IPS-18a (cell line): Measurements from ENCODE around the gene CNGA3.
"Not testable (repeated sequence)": the region's sequence is repeated elsewhere in the genome, so short reads cannot be mapped to it uniquely, and the experiment has no call there.

ENCODE experiments used
- H3K27ac ChIP-seq: one replicate; pipeline ENCODE4 v1.5.1; 2013; ENCODE audit warnings: low read length
- H3K27me3 ChIP-seq: one replicate; pipeline ENCODE4 v1.6.1; 2013; ENCODE audit warnings: mild to moderate bottlenecking, low read length; ENCODE audit not compliant: control insufficient read depth, insufficient read depth
- H3K36me3 ChIP-seq: one replicate; pipeline ENCODE4 v1.6.1; 2013; ENCODE audit warnings: low read depth, low read length; ENCODE audit not compliant: control insufficient read depth
- H3K4me1 ChIP-seq: one replicate; pipeline ENCODE4 v1.6.1; 2013; ENCODE audit warnings: low read depth, low read length; ENCODE audit not compliant: control insufficient read depth
- H3K4me3 ChIP-seq: one replicate; pipeline ENCODE4 v1.5.1; 2013; ENCODE audit warnings: low read length
- H3K9ac ChIP-seq: one replicate; pipeline ENCODE4 v1.6.1; 2013; ENCODE audit warnings: mild to moderate bottlenecking, low read length, moderate library complexity
- H3K9me3 ChIP-seq: one replicate; pipeline ENCODE4 v1.6.1; 2013; ENCODE audit warnings: low read depth, low read length; ENCODE audit not compliant: control insufficient read depth

CNGA3 gene

DNA sequence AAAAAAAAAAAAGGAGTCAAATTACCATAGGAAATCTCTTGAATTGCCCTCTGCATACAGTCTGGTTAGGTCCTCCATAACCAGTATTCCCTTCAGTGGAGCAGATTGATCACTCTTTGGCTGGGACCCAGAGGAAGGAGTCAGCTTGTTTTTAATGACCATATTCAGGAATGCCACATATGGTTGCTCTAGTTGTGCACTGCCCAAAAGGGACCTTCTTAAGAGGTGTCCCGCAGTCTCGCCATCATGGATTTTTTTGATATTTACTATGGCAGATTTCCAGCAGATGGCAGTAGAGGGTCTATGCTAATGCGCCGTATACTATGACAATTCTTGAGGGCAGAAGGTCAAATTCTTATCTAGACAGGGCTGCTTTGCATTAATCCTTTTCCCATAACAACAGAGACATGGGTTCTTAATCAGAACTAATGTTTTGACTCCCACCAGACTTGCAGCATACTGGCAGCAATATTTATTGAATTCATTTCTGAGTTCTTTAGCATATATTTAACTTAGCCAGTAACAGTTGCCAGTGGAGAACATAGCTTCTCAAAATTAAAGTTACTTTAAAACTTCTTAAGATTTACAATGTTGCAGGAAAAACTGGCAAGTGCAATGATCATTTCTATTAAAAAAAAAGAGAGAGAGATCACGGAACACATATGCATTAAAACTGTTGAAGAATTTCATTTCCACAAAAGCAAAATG is 66.6 kb downstream of the CNGA3 start:
- Histone ChIP-seq H3K4me3 (no peak overlapping the region), H3K4me1 (peaks cover 7% of the 10 kb centered on the region), H3K27me3 (no peaks in the 10 kb centered on the region), H3K27ac (no peak overlapping the region), H3K36me3 (no peaks in the 10 kb centered on the region), H3K9me3 (peaks cover 4% of the 10 kb centered on the region), H3K9ac (no peak overlapping the region)

DNA sequence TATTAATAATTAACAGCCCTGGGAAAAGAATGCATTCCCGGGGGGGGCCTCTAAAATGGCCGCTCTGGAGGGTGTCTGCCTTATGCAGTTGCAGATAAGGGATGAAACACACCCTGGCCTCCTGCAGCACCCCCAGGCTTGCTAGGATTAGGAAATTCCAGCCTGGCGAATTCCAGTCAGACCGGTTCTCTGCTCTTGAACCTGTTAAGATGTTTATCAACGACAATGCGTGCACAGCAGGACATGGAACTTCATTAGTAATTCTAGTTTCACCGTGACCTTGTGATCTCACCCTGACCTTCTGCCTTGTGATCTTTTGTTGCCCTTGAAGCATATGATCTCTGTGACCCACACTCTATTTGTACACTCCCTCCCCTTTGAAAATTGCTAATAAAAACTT is 68.0 kb downstream of the CNGA3 start:
- H3K9ac ChIP-seq, H3K9me3 ChIP-seq, H3K36me3 ChIP-seq, H3K4me3 ChIP-seq, H3K4me1 ChIP-seq, H3K27me3 ChIP-seq, H3K27ac ChIP-seq: not testable (repeated sequence)

DNA sequence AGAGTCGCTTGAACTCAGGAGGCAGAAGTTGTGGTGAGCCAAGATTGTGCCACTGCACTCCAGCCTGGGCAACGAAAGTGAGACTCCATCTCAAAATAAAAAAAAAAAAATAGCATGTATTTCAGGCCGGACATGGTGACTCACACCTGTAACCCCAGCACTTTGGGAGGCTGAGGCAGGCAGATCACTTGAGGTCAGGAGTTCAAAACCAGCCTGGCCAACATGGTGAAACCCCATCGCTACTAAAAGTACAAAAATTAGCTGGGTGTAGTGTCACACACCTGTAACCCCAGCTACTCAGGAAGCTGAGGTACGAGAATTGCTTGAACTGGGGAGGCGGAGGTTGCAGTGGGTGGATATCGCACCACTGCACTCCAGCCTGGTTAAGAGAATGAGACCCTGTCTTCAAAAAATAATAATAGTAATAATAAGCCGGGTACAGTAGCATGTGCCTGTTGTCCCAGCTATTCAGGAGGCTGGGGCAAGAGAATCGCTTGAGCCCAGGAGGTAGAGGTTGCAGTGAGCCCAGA is 69.5 kb downstream of the CNGA3 start:
- H3K4me3 ChIP-seq, H3K9ac ChIP-seq, H3K4me1 ChIP-seq, H3K36me3 ChIP-seq, H3K9me3 ChIP-seq, H3K27me3 ChIP-seq, H3K27ac ChIP-seq: not testable (repeated sequence)

DNA sequence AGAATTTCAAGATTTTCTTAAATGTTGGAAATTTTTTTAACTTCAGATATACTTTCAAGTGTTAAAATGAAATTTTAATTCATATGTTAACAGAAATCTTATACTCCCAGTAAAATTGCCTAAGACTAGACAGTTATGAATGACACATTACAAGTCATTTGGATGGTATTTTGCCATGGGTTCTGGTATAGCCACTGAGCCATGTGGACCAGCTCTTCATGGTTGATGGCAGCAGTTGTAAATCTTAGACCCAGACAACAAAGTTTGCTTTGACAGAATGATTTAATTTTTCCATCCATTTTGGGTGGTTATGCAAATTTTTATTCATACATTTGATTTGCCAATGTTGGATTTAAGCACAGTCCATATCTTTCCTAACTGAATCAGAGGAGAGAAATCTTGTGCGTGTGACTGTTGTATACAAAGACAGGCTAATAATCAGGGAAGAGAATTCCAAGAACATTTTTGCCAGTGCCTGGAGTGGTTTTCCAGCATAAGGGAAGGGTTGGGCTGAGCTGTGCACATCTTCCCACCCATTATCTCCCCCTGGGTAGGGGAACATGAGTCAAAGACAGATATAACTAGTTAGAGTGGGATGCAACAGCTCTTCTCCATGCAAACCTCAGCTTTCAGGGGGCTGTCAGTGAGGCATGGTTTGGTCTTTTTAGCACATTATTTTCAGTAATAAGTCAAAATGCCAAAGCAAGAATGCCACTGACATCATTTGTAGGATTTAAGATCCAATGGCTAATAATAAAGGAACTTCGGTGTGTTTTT is 70.3 kb downstream of the CNGA3 start:
- Histone ChIP-seq H3K27me3 (no peaks in the 10 kb centered on the region), H3K27ac (no peak overlapping the region), H3K4me1 (no peaks in the 10 kb centered on the region), H3K36me3 (no peaks in the 10 kb centered on the region), H3K9me3 (peaks cover 4% of the 10 kb centered on the region), H3K9ac (no peak overlapping the region), H3K4me3 (no peak overlapping the region)

DNA sequence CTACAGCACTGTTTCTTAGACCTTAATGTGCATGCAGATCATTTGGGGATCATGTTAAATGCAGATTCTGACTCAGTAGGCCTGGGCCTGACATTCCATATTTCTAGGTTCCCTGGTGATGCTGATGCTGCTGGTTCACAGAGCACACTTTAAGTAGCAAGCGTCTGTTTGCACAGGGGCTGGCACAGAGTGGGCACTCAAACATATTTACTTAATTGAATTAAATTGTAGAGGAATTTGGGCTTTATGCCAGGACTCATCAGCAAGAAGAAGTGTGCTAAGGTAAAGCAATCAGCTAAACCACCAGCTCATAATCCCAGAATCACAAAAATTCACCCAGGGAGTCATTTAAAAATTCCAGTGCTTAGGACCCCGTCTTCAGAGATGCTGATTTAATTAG is 73.3 kb downstream of the CNGA3 start:
- Histone ChIP-seq H3K9ac (no peak overlapping the region), H3K27me3 (no peaks in the 10 kb centered on the region), H3K4me3 (no peak overlapping the region), H3K27ac (no peak overlapping the region), H3K9me3 (peaks cover 9% of the 10 kb centered on the region), H3K4me1 (no peaks in the 10 kb centered on the region), H3K36me3 (no peaks in the 10 kb centered on the region)

DNA sequence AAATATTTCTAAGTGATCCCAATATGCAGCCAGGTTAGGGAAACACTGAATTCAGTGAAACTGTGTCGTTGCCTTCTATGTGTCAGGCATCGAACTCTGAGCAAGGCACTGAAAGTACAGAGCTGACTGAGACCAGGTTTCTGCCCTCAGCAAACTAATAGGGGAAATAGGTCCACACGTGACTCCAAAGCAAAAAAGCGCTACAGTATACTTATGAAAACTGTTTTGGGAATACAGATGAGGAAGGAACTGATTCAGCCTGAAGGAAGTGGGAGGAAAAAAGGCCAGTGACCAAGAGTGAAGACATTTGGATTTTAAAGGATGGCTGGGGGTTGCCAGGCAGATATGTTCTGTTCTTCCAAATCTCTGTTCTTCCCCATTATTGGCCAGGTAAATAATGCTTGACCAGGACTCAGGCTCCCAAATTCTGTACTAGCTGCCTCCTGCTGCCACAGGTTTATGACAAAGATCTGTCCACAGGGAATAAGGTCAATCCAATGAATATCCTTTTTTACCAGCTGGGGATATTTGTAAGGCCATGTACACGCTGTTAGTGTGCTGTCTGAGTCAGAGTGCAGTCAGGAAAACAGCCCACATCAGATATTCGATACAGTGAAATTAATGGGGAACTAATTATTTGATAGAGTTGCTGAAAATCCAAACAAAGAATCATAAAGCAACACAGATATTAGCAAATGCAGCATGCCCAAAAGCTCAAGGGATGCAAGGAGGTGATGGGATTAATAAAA is 73.9 kb downstream of the CNGA3 start:
- peaks cover 5% of the 10 kb centered on the region for H3K9me3 ChIP-seq
- H3K27ac ChIP-seq, result no peak overlapping the region
- H3K4me1 ChIP-seq, result no peaks in the 10 kb centered on the region
- no peaks in the 10 kb centered on the region for H3K36me3 ChIP-seq
- no peaks in the 10 kb centered on the region for H3K27me3 ChIP-seq
- no peak overlapping the region for H3K4me3 ChIP-seq
- H3K9ac ChIP-seq, result no peak overlapping the region

DNA sequence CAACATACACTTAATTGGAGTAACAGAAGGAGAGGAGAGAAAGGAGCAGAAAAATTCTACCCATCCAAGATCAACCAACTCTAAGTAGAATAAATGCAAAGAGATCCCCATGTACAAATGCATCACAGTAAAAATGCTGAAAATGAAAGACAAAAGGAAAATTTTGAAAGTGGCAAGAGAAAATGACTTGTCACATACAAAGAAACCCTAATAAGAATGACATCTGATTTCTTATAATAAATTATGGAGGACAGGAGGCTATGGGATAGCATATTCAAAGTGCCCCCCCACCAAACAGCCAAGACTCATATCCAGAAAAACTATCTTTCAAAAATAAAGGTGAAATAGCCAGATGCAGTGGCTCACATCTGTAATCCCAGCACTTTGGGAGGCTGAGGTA is 76.2 kb downstream of the CNGA3 start:
- no peak overlapping the region for H3K9ac ChIP-seq
- no peaks in the 10 kb centered on the region for H3K4me1 ChIP-seq
- no peak overlapping the region for H3K27ac ChIP-seq
- no peak overlapping the region for H3K4me3 ChIP-seq
- H3K9me3 ChIP-seq, result peaks cover 5% of the 10 kb centered on the region
- H3K27me3 ChIP-seq, result no peaks in the 10 kb centered on the region
- H3K36me3 ChIP-seq, result no peaks in the 10 kb centered on the region

DNA sequence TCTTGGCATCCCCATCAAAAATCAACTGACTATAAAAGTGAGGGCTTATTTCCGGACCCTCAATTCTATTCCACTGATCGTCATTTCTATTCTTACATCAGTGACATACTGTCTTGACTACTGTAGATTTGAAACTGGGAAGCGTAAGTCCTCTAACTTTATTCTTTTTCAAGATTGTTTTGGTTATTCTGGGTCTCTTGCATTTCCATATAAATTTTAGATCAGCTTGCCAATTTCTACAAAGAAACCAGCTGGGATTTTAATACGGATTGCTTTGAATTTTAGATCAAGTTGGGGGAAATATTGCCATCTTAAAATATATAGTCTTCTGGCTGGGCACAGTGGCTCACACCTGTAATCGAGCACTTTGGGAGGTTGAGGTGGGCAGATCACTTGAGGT is 80.5 kb downstream of the CNGA3 start:
- H3K4me3 ChIP-seq, result no peak overlapping the region
- peaks cover 5% of the 10 kb centered on the region for H3K9me3 ChIP-seq
- no peak overlapping the region for H3K27ac ChIP-seq
- no peak overlapping the region for H3K9ac ChIP-seq
- no peaks in the 10 kb centered on the region for H3K36me3 ChIP-seq
- no peaks in the 10 kb centered on the region for H3K27me3 ChIP-seq
- H3K4me1 ChIP-seq, result no peaks in the 10 kb centered on the region

DNA sequence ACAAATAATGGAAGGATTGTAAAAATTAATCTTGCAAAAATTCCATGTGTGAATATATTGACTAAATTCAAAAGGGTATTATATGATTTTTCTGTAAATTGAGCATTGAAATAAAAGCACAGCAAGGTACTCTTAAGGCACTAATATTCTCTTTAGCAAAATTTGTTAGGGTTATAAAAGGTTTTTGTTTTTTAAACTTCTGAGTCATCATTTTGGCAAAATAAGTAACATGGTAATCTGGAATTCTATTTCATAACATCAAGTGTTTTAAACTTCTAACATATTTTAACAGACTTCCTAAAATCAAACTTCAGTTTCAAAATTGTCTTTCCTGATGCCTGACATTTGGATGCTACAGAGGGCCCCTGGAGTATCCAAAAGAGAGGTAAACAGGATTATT is 85.9 kb downstream of the CNGA3 start:
- peaks cover 4% of the 10 kb centered on the region for H3K4me1 ChIP-seq
- H3K9ac ChIP-seq, result no peak overlapping the region
- H3K9me3 ChIP-seq, result peaks cover 13% of the 10 kb centered on the region
- no peaks in the 10 kb centered on the region for H3K27me3 ChIP-seq
- H3K4me3 ChIP-seq, result no peak overlapping the region
- H3K27ac ChIP-seq, result no peak overlapping the region
- no peaks in the 10 kb centered on the region for H3K36me3 ChIP-seq

DNA sequence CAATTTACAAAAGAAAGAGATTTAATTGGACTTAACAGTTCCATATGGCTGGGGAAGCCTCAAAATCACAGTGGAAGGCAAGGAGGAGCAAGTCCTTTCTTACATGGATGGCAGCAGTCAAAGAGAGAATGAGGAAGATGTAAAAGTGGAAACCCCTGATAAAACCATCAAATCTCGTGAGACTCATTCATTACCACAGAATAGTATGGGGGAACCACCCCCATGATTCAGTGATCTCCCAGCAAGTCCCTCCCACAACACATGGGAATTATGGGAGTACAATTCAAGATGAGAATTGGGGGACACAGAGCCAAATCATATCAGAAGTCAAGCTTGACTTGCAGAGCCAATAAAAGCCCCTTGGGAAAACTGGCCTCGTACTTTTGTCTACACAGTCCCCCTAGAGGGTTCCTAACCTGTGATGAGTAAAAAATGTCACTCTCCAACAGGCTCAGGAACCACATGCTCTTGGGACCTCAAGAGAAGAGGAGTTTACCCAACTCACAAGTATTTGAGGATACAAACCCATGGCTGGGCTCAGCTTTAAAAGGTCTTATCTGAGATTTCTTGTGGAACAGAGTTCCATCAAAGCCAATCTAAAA is 87.2 kb downstream of the CNGA3 start:
- Histone ChIP-seq H3K4me1 (peaks cover 16% of the 10 kb centered on the region), H3K4me3 (no peak overlapping the region), H3K9me3 (peaks cover 13% of the 10 kb centered on the region), H3K27ac (no peak overlapping the region), H3K36me3 (no peaks in the 10 kb centered on the region), H3K27me3 (no peaks in the 10 kb centered on the region), H3K9ac (no peak overlapping the region)

DNA sequence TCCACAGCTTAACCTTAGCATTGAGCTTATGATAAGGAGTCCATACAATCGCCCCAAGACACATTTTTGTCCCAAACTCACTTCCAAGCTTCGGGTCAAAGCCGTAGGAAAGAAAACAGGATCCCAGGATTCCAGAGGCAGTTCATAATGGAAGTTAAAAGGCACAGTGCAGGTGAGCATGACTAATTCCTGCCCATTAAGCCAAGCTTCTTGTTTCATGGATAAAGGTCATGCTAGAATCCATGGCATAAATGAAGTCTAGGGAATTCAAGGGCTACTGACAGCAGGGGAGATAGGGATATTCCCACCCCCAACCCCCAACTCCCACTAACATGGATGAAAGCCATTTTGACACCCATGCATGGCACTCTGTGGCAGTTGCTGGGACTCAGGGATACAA is 88.2 kb downstream of the CNGA3 start:
- Histone ChIP-seq H3K9ac (no peak overlapping the region), H3K27me3 (no peaks in the 10 kb centered on the region), H3K4me3 (no peak overlapping the region), H3K9me3 (peaks cover 13% of the 10 kb centered on the region), H3K36me3 (no peaks in the 10 kb centered on the region), H3K27ac (no peak overlapping the region), H3K4me1 (peaks cover 22% of the 10 kb centered on the region)
